Lower lobe of right lung (tissue), 2 donors: ENCODE results near the gene ADAM12. TPM values are rescaled to one million over a fixed set of nuclear protein-coding genes. Genes with fewer than 3 reads are reported as not detected.

Experiments
- ATAC-seq, 2 donors: fragments of 200-7000 bp; cut with Tn5 transposase; one replicate each; pipeline ENCODE4 v1.9.1; 2020 to 2022; ENCODE audit warnings: mild to moderate bottlenecking in 2 of 2, moderate library complexity in 2 of 2
- DNase-seq: peaks from one replicate; pipeline ENCODE4 v3.0.0-alpha.2; 2020
- H3K27ac ChIP-seq: fragments of 200-600 bp; one replicate; pipeline ENCODE4 v1.8.0; 2022
- H3K27me3 ChIP-seq: fragments of 200-600 bp; one replicate; pipeline ENCODE4 v1.8.0; 2022; ENCODE audit warnings: low read depth
- H3K36me3 ChIP-seq: fragments of 200-600 bp; one replicate; pipeline ENCODE4 v1.8.0; 2022; ENCODE audit warnings: mild to moderate bottlenecking
- H3K4me1 ChIP-seq: fragments of 200-600 bp; one replicate; pipeline ENCODE4 v1.8.0; 2022
- H3K4me3 ChIP-seq: fragments of 200-600 bp; one replicate; pipeline ENCODE4 v1.8.0; 2022; ENCODE audit warnings: mild to moderate bottlenecking
- H3K9me3 ChIP-seq: fragments of 200-600 bp; one replicate; pipeline ENCODE4 v1.8.0; 2022
- CTCF ChIP-seq: fragments of 200-600 bp; IDR thresholded peaks from one replicate; pipeline ENCODE4 v1.8.0; 2022; ENCODE audit warnings: antibody characterized with exemption, mild to moderate bottlenecking
- intact Hi-C: fragments of 100-400 bp; cut with DNase I; formaldehyde crosslinking; loops from one replicate; pipeline ENCODE4 v1.11.0; 2022
- total RNA-seq: library from RNA; stranded (reverse); fragmentation: NEBNext Ultra II Directional; extraction: Animal tissue kit (Norgen Biotek cat#: 25700); gene quantifications from one replicate; pipeline ENCODE4 v1.2.1, GENCODE V29; 2021
- donor health status: DM: no; HTN: yes; CAD: no; lungs with severe emphysema.

The ADAM12 gene
- total RNA-seq, 1 donor from 2014 or later = 0.92 TPM

GRCh38 chr10:126160971-126161630 is 227.2 kb downstream of the ADAM12 start:
- intact Hi-C loops = no loop called here
- no peak overlapping the region for H3K4me3 ChIP-seq
- no peak for ATAC-seq
- H3K9me3 ChIP-seq = no peaks in the 10 kb centered on the region
- TF ChIP-seq CTCF = peak; percentile 12
- H3K27ac ChIP-seq = no peak overlapping the region
- no peak for DNase-seq
- H3K4me1 ChIP-seq = no peaks in the 10 kb centered on the region
- no peaks in the 10 kb centered on the region for H3K27me3 ChIP-seq
- no peaks in the 10 kb centered on the region for H3K36me3 ChIP-seq

DNA sequence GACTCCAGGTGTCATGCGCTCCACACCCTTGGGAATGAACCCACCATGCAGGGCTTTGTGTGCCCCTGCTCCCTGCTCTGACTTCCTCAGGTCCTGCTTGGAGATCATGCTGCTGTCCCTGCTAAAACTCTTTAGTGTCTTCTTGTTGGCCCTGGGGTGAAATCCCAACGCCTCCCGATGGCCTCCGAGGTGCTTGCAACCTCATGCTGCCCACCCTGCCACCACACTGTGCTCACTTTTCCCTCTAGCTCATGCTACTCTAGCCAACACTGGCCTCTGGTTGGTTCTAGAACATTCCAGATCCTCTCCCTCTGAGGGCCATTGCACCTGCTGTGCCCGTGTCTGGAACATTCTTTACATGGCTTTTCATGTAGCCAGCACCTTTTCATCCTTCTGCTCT is 227.7 kb downstream of the ADAM12 start:
- TF ChIP-seq CTCF = no peak
- intact Hi-C loops = no loop called here
- ATAC-seq = no peak
- Histone ChIP-seq H3K4me1 (no peaks in the 10 kb centered on the region), H3K36me3 (no peaks in the 10 kb centered on the region), H3K4me3 (no peak overlapping the region), H3K9me3 (no peaks in the 10 kb centered on the region), H3K27me3 (no peaks in the 10 kb centered on the region), H3K27ac (no peak overlapping the region)
- DNase-seq = no peak

GRCh38 chr10:126158133-126158892 is 230.0 kb downstream of the ADAM12 start:
- Histone ChIP-seq H3K9me3 (no peaks in the 10 kb centered on the region), H3K4me1 (no peaks in the 10 kb centered on the region), H3K4me3 (no peak overlapping the region), H3K27me3 (no peaks in the 10 kb centered on the region), H3K27ac (no peak overlapping the region), H3K36me3 (no peaks in the 10 kb centered on the region)
- ATAC-seq (no peak), DNase-seq (no peak)
- TF ChIP-seq CTCF = no peak
- intact Hi-C loops = no loop called here

DNA sequence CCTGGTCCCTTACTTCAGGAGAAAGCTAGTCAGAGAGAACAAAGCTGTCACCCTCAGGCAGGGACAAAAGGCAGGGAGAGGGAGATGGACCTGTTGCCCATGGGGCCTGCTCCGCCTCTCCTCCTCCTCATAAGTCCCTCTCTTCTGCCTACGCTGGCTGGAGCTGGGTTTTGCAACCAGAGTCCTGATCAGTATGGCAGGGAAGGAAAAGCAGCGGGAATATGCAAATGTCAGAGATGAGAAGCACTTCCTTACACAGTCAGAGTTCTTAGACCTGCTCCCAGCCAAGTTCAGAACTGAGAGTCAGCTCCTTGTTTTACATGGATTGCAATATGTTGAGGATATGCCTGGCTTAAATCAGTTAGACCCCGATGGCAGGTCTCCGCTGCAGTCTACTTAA is 231.1 kb downstream of the ADAM12 start:
- DNase-seq (no peak), ATAC-seq (no peak)
- H3K27me3 ChIP-seq = no peaks in the 10 kb centered on the region
- no peak overlapping the region for H3K4me3 ChIP-seq
- no peak overlapping the region for H3K27ac ChIP-seq
- no peak for TF ChIP-seq CTCF
- H3K36me3 ChIP-seq = no peaks in the 10 kb centered on the region
- no peaks in the 10 kb centered on the region for H3K4me1 ChIP-seq
- no peaks in the 10 kb centered on the region for H3K9me3 ChIP-seq
- intact Hi-C loops = no loop called here

GRCh38 chr10:126156503-126156902 is 231.8 kb downstream of the ADAM12 start:
- Histone ChIP-seq H3K9me3 (peaks cover under 1% of the 10 kb centered on the region), H3K4me3 (no peak overlapping the region), H3K4me1 (no peaks in the 10 kb centered on the region), H3K36me3 (no peaks in the 10 kb centered on the region), H3K27me3 (no peaks in the 10 kb centered on the region), H3K27ac (no peak overlapping the region)
- DNase-seq (no peak), ATAC-seq (no peak)
- no peak for TF ChIP-seq CTCF
- intact Hi-C loops = no loop called here
